HFFc6 (cell line): ENCODE data around the gene MTERF4. TPM values are rescaled to one million over a fixed set of nuclear protein-coding genes. Genes with fewer than 3 reads are reported as not detected.

ENCODE experiments used
- DNase-seq: peaks from one replicate; pipeline ENCODE4 v3.0.0-alpha.2; 2018
- H3K27ac Mint-ChIP-seq: 2 replicates; pipeline ENCODE4 v1.8.0; 2020; ENCODE audit warnings: mild to moderate bottlenecking, mixed read lengths
- H3K27me3 Mint-ChIP-seq: 2 replicates; pipeline ENCODE4 v1.8.0; 2021; ENCODE audit warnings: mild to moderate bottlenecking, moderate library complexity, mixed read lengths; ENCODE audit not compliant: insufficient read depth
- H3K36me3 Mint-ChIP-seq: 2 replicates; pipeline ENCODE4 v1.8.0; 2021; ENCODE audit warnings: low read depth, mixed read lengths
- H3K4me1 Mint-ChIP-seq: 2 replicates; pipeline ENCODE4 v1.8.0; 2020; ENCODE audit warnings: low read depth, mixed read lengths
- H3K4me3 Mint-ChIP-seq: 2 replicates; pipeline ENCODE4 v1.8.0; 2020; ENCODE audit warnings: mild to moderate bottlenecking, moderate library complexity, mixed read lengths
- H3K9me3 Mint-ChIP-seq: 2 replicates; pipeline ENCODE4 v1.8.0; 2020; ENCODE audit warnings: mild to moderate bottlenecking, mixed read lengths
- CTCF ChIP-seq: fragments of 200-600 bp; sonication (generic); IDR thresholded peaks from 2 replicates; pipeline ENCODE4 v1.5.0; 2021; ENCODE audit warnings: antibody characterized with exemption, mild to moderate bottlenecking
- total RNA-seq, 6 experiments: library from RNA; stranded (reverse); fragmentation: NEBNext Ultra II Directional; extraction: Animal tissue kit (Norgen Biotek cat#: 25700); gene quantifications; 2 replicates in 1 of 6; 3 replicates in 5 of 6; pipeline ENCODE4 v1.2.3, GENCODE V29; 2021

MTERF4 gene
- total RNA-seq, 6 experiments from 2014 or later, result 17.2 to 20.6 (median 17.9) TPM

- TF ChIP-seq CTCF, result no peak
- no peak for DNase-seq
- no peak overlapping the region for H3K27ac Mint-ChIP-seq
- H3K9me3 Mint-ChIP-seq, result no peaks in the 10 kb centered on the region
- no peak overlapping the region for H3K4me3 Mint-ChIP-seq
- H3K36me3 Mint-ChIP-seq, result no peaks in the 10 kb centered on the region
- no peaks in the 10 kb centered on the region; the same call in 1 of the 2 replicates for H3K4me1 Mint-ChIP-seq
- peaks cover 2% of the 10 kb centered on the region for H3K27me3 Mint-ChIP-seq
These were observed 40.0 kb upstream of the MTERF4 start for GRCh38 chr2:241142063-241142462.

GRCh38 chr2:241141214-241141770 lies 39.2 kb upstream of the MTERF4 start:
- Mint-ChIP-seq H3K4me1 (no peaks in the 10 kb centered on the region; the same call in 1 of the 2 replicates), H3K27ac (no peak overlapping the region), H3K9me3 (no peaks in the 10 kb centered on the region), H3K36me3 (no peaks in the 10 kb centered on the region), H3K4me3 (no peak overlapping the region), H3K27me3 (peaks cover 2% of the 10 kb centered on the region)
- no peak for DNase-seq
- no peak for TF ChIP-seq CTCF

GRCh38 chr2:241140445-241140840 lies 38.4 kb upstream of the MTERF4 start:
- H3K4me3 Mint-ChIP-seq, result no peak overlapping the region
- DNase-seq, result no peak
- peaks cover 2% of the 10 kb centered on the region for H3K27me3 Mint-ChIP-seq
- H3K4me1 Mint-ChIP-seq, result no peaks in the 10 kb centered on the region; the same call in 1 of the 2 replicates
- no peaks in the 10 kb centered on the region for H3K36me3 Mint-ChIP-seq
- TF ChIP-seq CTCF, result no peak
- no peak overlapping the region for H3K27ac Mint-ChIP-seq
- no peaks in the 10 kb centered on the region for H3K9me3 Mint-ChIP-seq

- Mint-ChIP-seq H3K36me3 (no peaks in the 10 kb centered on the region), H3K27me3 (peaks cover 2% of the 10 kb centered on the region), H3K4me3 (no peak overlapping the region), H3K9me3 (no peaks in the 10 kb centered on the region), H3K27ac (no peak overlapping the region), H3K4me1 (no peaks in the 10 kb centered on the region; the same call in 1 of the 2 replicates)
- TF ChIP-seq CTCF, result no peak
- DNase-seq, result no peak
These were observed 37.7 kb upstream of the MTERF4 start for GRCh38 chr2:241139531-241140444.

GRCh38 chr2:241138471-241138870 lies 36.4 kb upstream of the MTERF4 start:
- Mint-ChIP-seq H3K4me3 (no peak overlapping the region), H3K27me3 (peaks cover 2% of the 10 kb centered on the region), H3K9me3 (no peaks in the 10 kb centered on the region), H3K27ac (no peak overlapping the region), H3K4me1 (no peaks in the 10 kb centered on the region; the same call in 1 of the 2 replicates), H3K36me3 (no peaks in the 10 kb centered on the region)
- TF ChIP-seq CTCF, result no peak
- DNase-seq, result no peak
